B cell (primary cell): Measurements from ENCODE around the gene SDC1. TPM values are rescaled to one million over a fixed set of nuclear protein-coding genes. Genes with fewer than 3 reads are reported as not detected.

Experiments used
- ATAC-seq: fragments of 200-7000 bp; cut with Tn5 transposase; one replicate; pipeline ENCODE4 v1.10.0; 2021; ENCODE audit warnings: low read depth, mild to moderate bottlenecking, moderate number of reproducible peaks, moderate library complexity
- CTCF ChIA-PET: fragments of 350-600 bp; sonication (Branson Sonifier 250); formaldehyde crosslinking; loops from one replicate; lab custom pipeline; 2021; ENCODE audit warnings: antibody characterized with exemption, inconsistent platforms; lab: Charles Lee
- POLR2A ChIA-PET: fragments of 350-600 bp; sonication (Branson Sonifier 250); formaldehyde crosslinking; loops from one replicate; lab custom pipeline; 2021; ENCODE audit warnings: antibody characterized with exemption; lab: Charles Lee
- DNase-seq: peaks from one replicate; pipeline ENCODE4 v3.0.0; 2013
- H2AFZ ChIP-seq: 2 replicates; pipeline ENCODE4 v1.6.1; 2012; ENCODE audit warnings: mild to moderate bottlenecking, low read depth, low read length; ENCODE audit not compliant: insufficient read depth, poor library complexity, severe bottlenecking
- H3K27ac ChIP-seq, 2 donors: 1 replicate in 1 of 2; 2 replicates in 1 of 2; pipeline ENCODE4 v1.5.1; 2012 to 2013; ENCODE audit warnings: low read length in 2 of 2, mild to moderate bottlenecking in 2 of 2, moderate library complexity in 1 of 2
- H3K27me3 ChIP-seq, 4 experiments: fragments of 200-600 bp in 1 of 4; sonication (generic) in 1 of 4; replicated peaks in 1 of 4; 1 replicate in 2 of 4; 2 replicates in 2 of 4; pipeline versions ENCODE4 v1.6.1 to v1.7.0; 2013 to 2016; ENCODE audit warnings: low read length in 3 of 4, mild to moderate bottlenecking in 2 of 4, mixed read lengths in 1 of 4, moderate library complexity in 1 of 4; ENCODE audit not compliant: insufficient read depth in 4 of 4, control insufficient read depth in 3 of 4; ENCODE audit errors: control extremely low read depth in 1 of 4
- H3K36me3 ChIP-seq, 2 experiments: replicated peaks in 1 of 2; 1 replicate in 1 of 2; 2 replicates in 1 of 2; pipeline versions ENCODE4 v1.6.1 to v1.7.1; 2013; ENCODE audit warnings: low read length in 1 of 2; ENCODE audit not compliant: insufficient read depth in 2 of 2, control insufficient read depth in 1 of 2; ENCODE audit errors: control extremely low read depth in 1 of 2, extremely low read depth in 1 of 2
- H3K4me1 ChIP-seq, 2 donors: fragments of 200-600 bp in 1 of 2; sonication (generic) in 1 of 2; 1 replicate in 1 of 2; 2 replicates in 1 of 2; pipeline versions ENCODE4 v1.5.1 to v1.6.1; 2013 to 2017; ENCODE audit warnings: low read length in 2 of 2; ENCODE audit not compliant: control insufficient read depth in 2 of 2, insufficient read depth in 2 of 2
- H3K4me2 ChIP-seq: replicated peaks from 2 replicates; pipeline ENCODE3; 2012; ENCODE audit warnings: mild to moderate bottlenecking, low read depth, low read length; ENCODE audit not compliant: poor library complexity, severe bottlenecking
- H3K4me3 ChIP-seq, 5 experiments: fragments of 200-600 bp in 1 of 5; sonication (generic) in 1 of 5; 1 replicate in 3 of 5; 2 replicates in 2 of 5; pipeline versions ENCODE4 v1.5.1 to v1.7.0; 2011 to 2016; ENCODE audit warnings: low read length in 4 of 5, mild to moderate bottlenecking in 4 of 5, low read depth in 2 of 5, control low read depth in 1 of 5, moderate library complexity in 1 of 5; ENCODE audit not compliant: insufficient read depth in 1 of 5; ENCODE audit errors: control extremely low read depth in 1 of 5, extremely low read depth in 1 of 5
- H3K79me2 ChIP-seq: fragments of 200-600 bp; sonication (generic); one replicate; pipeline ENCODE4 v1.6.0; 2016; ENCODE audit warnings: low read length; ENCODE audit not compliant: control insufficient read depth, insufficient read depth
- H3K9ac ChIP-seq: fragments of 200-600 bp; sonication (generic); 2 replicates; pipeline ENCODE4 v1.6.1; 2017; ENCODE audit warnings: mild to moderate bottlenecking, low read length, moderate library complexity
- H3K9me3 ChIP-seq, 3 donors: one replicate each; pipeline versions ENCODE4 v1.6.1 to v1.7.1; 2013; ENCODE audit warnings: low read length in 2 of 3; ENCODE audit not compliant: control insufficient read depth in 2 of 3, insufficient read depth in 1 of 3; ENCODE audit errors: control extremely low read depth in 1 of 3
- H4K20me1 ChIP-seq: 2 replicates; pipeline ENCODE4 v1.6.0; 2012; ENCODE audit warnings: mild to moderate bottlenecking, low read length; ENCODE audit not compliant: insufficient read depth, control insufficient read depth, poor library complexity, severe bottlenecking
- H3K27ac Mint-ChIP-seq: one replicate; pipeline ENCODE4 v1.8.0; 2021; ENCODE audit warnings: mixed read lengths
- H3K27me3 Mint-ChIP-seq: one replicate; pipeline ENCODE4 v1.8.0; 2021; ENCODE audit warnings: mixed read lengths
- H3K4me1 Mint-ChIP-seq: one replicate; pipeline ENCODE4 v1.8.0; 2021; ENCODE audit warnings: mixed read lengths
- H3K4me3 Mint-ChIP-seq: one replicate; pipeline ENCODE4 v1.8.0; 2021; ENCODE audit warnings: mixed read lengths
- H3K9me3 Mint-ChIP-seq: one replicate; pipeline ENCODE4 v1.8.0; 2022; ENCODE audit warnings: mixed read lengths; ENCODE audit not compliant: insufficient read depth
- CTCF ChIP-seq: fragments of 200-600 bp; IDR thresholded peaks from one replicate; pipeline ENCODE4 v1.8.0; 2022; ENCODE audit warnings: antibody characterized with exemption, mild to moderate bottlenecking
- EZH2 ChIP-seq: IDR thresholded peaks from 2 replicates; pipeline ENCODE4 v1.6.1; 2012; ENCODE audit warnings: borderline replicate concordance, low read depth, mild to moderate bottlenecking, moderate library complexity, low read length; ENCODE audit not compliant: insufficient read depth, poor library complexity, severe bottlenecking
- WGBS: methylation state at CpG from one replicate; pipeline ENCODE4 v1.1.5; 2013; ENCODE audit warnings: missing lambda C conversion rate; ENCODE audit not compliant: insufficient coverage; 5-methylcytosine and 5-hydroxymethylcytosine counted together
- intact Hi-C: fragments of 100-400 bp; cut with micrococcal nuclease; formaldehyde crosslinking; loops from one replicate; pipeline ENCODE4 v1.10.0; 2022
- polyA plus RNA-seq: library from polyadenylated mRNA; depleted of rRNA; stranded (reverse); fragments of >200 nt; gene quantifications from 2 replicates; pipeline ENCODE4 v1.2.3, GENCODE V29; 2012
- total RNA-seq, 2 donors: library from RNA; stranded (reverse); fragments of 120-200 nt in 1 of 2; gene quantifications; 1 replicate in 1 of 2; 2 replicates in 1 of 2; pipeline versions ENCODE4 v1.2.3 to v1.2.4, GENCODE V29; 2013 to 2022

Gene SDC1
- total and polyA plus RNA-seq, 2 donors (not counting 1 experiment from before 2014, with no cell fraction given), result 0.22 TPM; not detected in 1

GRCh38 chr2:20156076-20156759, 68.7 kb downstream of the SDC1 start:
- Histone ChIP-seq H2AFZ (no peak overlapping the region), H3K36me3 (no peaks in the 10 kb centered on the region), H3K27ac (no peak overlapping the region), H3K9me3 (no peaks in the 10 kb centered on the region), H3K4me3 (no peak overlapping the region), H4K20me1 (no peaks in the 10 kb centered on the region), H3K79me2 (no peaks in the 10 kb centered on the region), H3K4me1 (no peaks in the 10 kb centered on the region), H3K4me2 (no peak overlapping the region), H3K27me3 (peaks cover 0 to 9% (median 3%) of the 10 kb centered on the region in 4 experiments), H3K9ac (no peak overlapping the region)
- POLR2A ChIA-PET, result no interaction called here
- Mint-ChIP-seq H3K4me3 (no peak overlapping the region), H3K27me3 (peaks cover 24% of the 10 kb centered on the region), H3K27ac (no peak overlapping the region), H3K9me3 (no peaks in the 10 kb centered on the region), H3K4me1 (no peaks in the 10 kb centered on the region)
- TF ChIP-seq EZH2, result no peak
- no peak for TF ChIP-seq CTCF
- no peak for DNase-seq
- WGBS, result 94% methylated on average over 2 of the region's 3 CpGs
- no peak for ATAC-seq
- intact Hi-C loops, result no loop called here
- CTCF ChIA-PET, result no interaction called here

- H3K4me3 ChIP-seq, result no peak overlapping the region
- H3K27ac ChIP-seq, result no peak overlapping the region
- no peaks in the 10 kb centered on the region for H3K4me1 ChIP-seq
- ChIA-PET CTCF (no interaction called here), POLR2A (no interaction called here)
- no peak overlapping the region for H2AFZ ChIP-seq
- H4K20me1 ChIP-seq, result no peaks in the 10 kb centered on the region
- ATAC-seq (no peak), DNase-seq (no peak)
- peaks cover 34% of the 10 kb centered on the region for H3K27me3 Mint-ChIP-seq
- no peak for TF ChIP-seq CTCF
- TF ChIP-seq EZH2, result no peak
- no peaks in the 10 kb centered on the region for H3K9me3 ChIP-seq
- peaks cover 0 to 9% (median 2%) of the 10 kb centered on the region in 4 experiments for H3K27me3 ChIP-seq
- H3K36me3 ChIP-seq, result no peaks in the 10 kb centered on the region
- H3K9ac ChIP-seq, result no peak overlapping the region
- no peak overlapping the region for H3K4me3 Mint-ChIP-seq
- WGBS, result 87% methylated on average over 3 of the region's 5 CpGs
- no peaks in the 10 kb centered on the region for H3K9me3 Mint-ChIP-seq
- no peaks in the 10 kb centered on the region for H3K79me2 ChIP-seq
- no peak overlapping the region for H3K27ac Mint-ChIP-seq
- H3K4me2 ChIP-seq, result no peak overlapping the region
- intact Hi-C loops, result no loop called here
- H3K4me1 Mint-ChIP-seq, result no peaks in the 10 kb centered on the region
Observed at GRCh38 chr2:20153131-20153851, 71.6 kb downstream of the SDC1 start.
